ENCODE measurements around the gene GDAP2.

DNA sequence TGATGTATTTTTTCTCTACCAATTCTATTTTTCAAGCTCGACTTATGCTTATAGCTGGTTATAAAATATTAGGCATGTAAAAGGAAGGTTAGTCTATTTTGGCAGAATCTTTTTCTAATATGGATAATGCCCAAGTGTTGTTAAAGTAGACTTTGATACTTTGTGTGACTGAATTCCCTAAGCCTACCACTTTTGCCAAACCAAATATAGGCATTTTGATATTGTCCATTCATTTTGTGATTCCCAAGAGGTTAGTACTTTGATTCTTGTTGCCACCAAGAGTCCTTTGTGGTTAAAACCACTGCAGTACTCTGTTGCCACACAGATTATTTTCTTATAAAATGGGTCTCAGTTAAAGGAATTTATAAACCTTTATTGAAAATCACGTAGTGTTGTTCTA is 4.3 kb upstream of the GDAP2 start:
- TF ChIP-seq CTCF (IDR thresholded peaks at IDR 0.05) (no peak), POLR2A (IDR thresholded peaks at IDR 0.05) (no peak), EP300 (IDR thresholded peaks at IDR 0.05) (no peak), POLR2AphosphoS5 (IDR thresholded peaks at IDR 0.05) (no peak)
